Stimulated activated CD4-positive, alpha-beta T cell treated with anti-CD3 and anti-CD28 coated beads, Interleukin-4, amount 100 ng/mL, for 1 hour (primary cell): ENCODE data around the gene TMEM134.
"Not testable (repeated sequence)": the region's sequence is repeated elsewhere in the genome, so short reads cannot be mapped to it uniquely, and the experiment has no call there.

Source experiments
- DNase-seq: peaks from one replicate; pipeline ENCODE4 v3.0.0-alpha.2; 2020

TMEM134 gene

GRCh38 chr11:67483831-67484665, 15.0 kb upstream of the TMEM134 start:
- DNase-seq: no peak

GRCh38 chr11:67482827-67483798, 14.1 kb upstream of the TMEM134 start, which contains the start of gene AIP:
AIP (plus strand) TSS chr11:67483026; CDS start chr11:67483159, 133 bp downstream.
- DNase-seq: peak; percentile 98

GRCh38 chr11:67482275-67482826, 13.3 kb upstream of the TMEM134 start:
- DNase-seq: no peak

GRCh38 chr11:67477344-67478050, 8.4 kb upstream of the TMEM134 start:
- DNase-seq: not testable (repeated sequence)

- DNase-seq: not testable (repeated sequence)
These were observed 7.6 kb upstream of the TMEM134 start for GRCh38 chr11:67476692-67477091.

GRCh38 chr11:67472882-67473281, 3.8 kb upstream of the TMEM134 start:
- no peak for DNase-seq

GRCh38 chr11:67470337-67471002, 1.4 kb upstream of the TMEM134 start:
- no peak for DNase-seq

GRCh38 chr11:67469508-67469811, 409 bp upstream of the TMEM134 start:
- no peak for DNase-seq

GRCh38 chr11:67468456-67468758, 644 bp downstream of the TMEM134 start:
- no peak for DNase-seq

- no peak for DNase-seq
These were observed 995 bp downstream of the TMEM134 start for GRCh38 chr11:67468056-67468455.

- DNase-seq: no peak
These were observed 1.9 kb downstream of the TMEM134 start for GRCh38 chr11:67466962-67467771.

- no peak for DNase-seq
These were observed 2.7 kb downstream of the TMEM134 start for GRCh38 chr11:67466367-67466766.

GRCh38 chr11:67465530-67465929, 3.5 kb downstream of the TMEM134 start:
- not testable (repeated sequence) for DNase-seq

- DNase-seq: no peak
These were observed 3.9 kb downstream of the TMEM134 start for GRCh38 chr11:67465189-67465510.

GRCh38 chr11:67464411-67465188, 4.5 kb downstream of the TMEM134 start:
- peak; percentile 89 for DNase-seq

- DNase-seq: no peak
These were observed 5.2 kb downstream of the TMEM134 start for GRCh38 chr11:67463680-67464410.

GRCh38 chr11:67463186-67463585, 5.9 kb downstream of the TMEM134 start:
- no peak for DNase-seq

- DNase-seq: no peak
These were observed 10.8 kb downstream of the TMEM134 start for GRCh38 chr11:67458266-67458665.

GRCh38 chr11:67457453-67457852, 11.6 kb downstream of the TMEM134 start:
- no peak for DNase-seq

GRCh38 chr11:67456068-67456705, 12.9 kb downstream of the TMEM134 start:
- DNase-seq: no peak
